Endothelial cell (in vitro differentiated cells): ENCODE results near the gene TMEM139. TPM values are rescaled to one million over a fixed set of nuclear protein-coding genes. Genes with fewer than 3 reads are reported as not detected.

Experiments used
- DNase-seq: peaks from one replicate; pipeline ENCODE4 v3.0.0; 2021; ENCODE audit warnings: low spot score
- H3K27ac Mint-ChIP-seq: one replicate; pipeline ENCODE4 v1.8.0; 2021; ENCODE audit warnings: mixed read lengths, inconsistent platforms; ENCODE audit not compliant: unreplicated experiment
- H3K27me3 Mint-ChIP-seq: one replicate; pipeline ENCODE4 v1.8.0; 2021; ENCODE audit warnings: mild to moderate bottlenecking, moderate library complexity, mixed read lengths, inconsistent platforms; ENCODE audit not compliant: unreplicated experiment
- H3K36me3 Mint-ChIP-seq: one replicate; pipeline ENCODE4 v1.8.0; 2021; ENCODE audit warnings: mild to moderate bottlenecking, low read depth, mixed read lengths, inconsistent platforms; ENCODE audit not compliant: unreplicated experiment
- H3K4me1 Mint-ChIP-seq: one replicate; pipeline ENCODE4 v1.8.0; 2021; ENCODE audit warnings: mild to moderate bottlenecking, mixed read lengths, inconsistent platforms; ENCODE audit not compliant: unreplicated experiment
- H3K4me3 Mint-ChIP-seq: one replicate; pipeline ENCODE4 v1.8.0; 2021; ENCODE audit warnings: mild to moderate bottlenecking, mixed read lengths, inconsistent platforms; ENCODE audit not compliant: unreplicated experiment
- H3K9me3 Mint-ChIP-seq: one replicate; pipeline ENCODE4 v1.8.0; 2021; ENCODE audit warnings: mixed read lengths, inconsistent platforms; ENCODE audit not compliant: unreplicated experiment
- CTCF ChIP-seq: fragments of 200-600 bp; sonication (generic); IDR thresholded peaks from one replicate; pipeline ENCODE4 v1.5.0; 2021; ENCODE audit warnings: antibody characterized with exemption; ENCODE audit not compliant: unreplicated experiment
- long read RNA-seq: library from polyadenylated mRNA; unstranded; transcript quantifications from one replicate; pipeline ENCODE4 v2.0.0, GENCODE V29; 2020; ENCODE audit not compliant: unreplicated experiment
- total RNA-seq: library from RNA; stranded (reverse); fragmentation: NEBNext Ultra II Directional; extraction: Animal tissue kit (Norgen Biotek cat#: 25700); gene quantifications from one replicate; pipeline ENCODE4 v1.2.1, GENCODE V29; 2021; ENCODE audit not compliant: unreplicated experiment

Gene TMEM139
- total RNA-seq: 0.23 TPM
- long read RNA-seq: 0 reads

GRCh38 chr7:143284591-143285469 lies at the start of gene TMEM139:
TSS of gene TMEM139 (plus strand) at chr7:143284958. CDS start at chr7:143285958, 1,000 bp downstream.
- Mint-ChIP-seq H3K4me1 (peaks cover 50% of the 10 kb centered on the region), H3K4me3 (peak within 1 kb of the TSS; percentile 75), H3K9me3 (peaks cover 4% of the 10 kb centered on the region), H3K27me3 (peaks cover 22% of the 10 kb centered on the region), H3K36me3 (peaks cover 11% of the 10 kb centered on the region), H3K27ac (peak within 1 kb of the TSS; percentile 90)
- DNase-seq: no peak
- TF ChIP-seq CTCF: no peak

GRCh38 chr7:143235561-143235960 lies 49.2 kb upstream of the TMEM139 start:
- no peak for TF ChIP-seq CTCF
- no peaks in the 10 kb centered on the region for H3K36me3 Mint-ChIP-seq
- DNase-seq: no peak
- no peaks in the 10 kb centered on the region for H3K9me3 Mint-ChIP-seq
- no peaks in the 10 kb centered on the region for H3K4me1 Mint-ChIP-seq
- no peak overlapping the region for H3K27ac Mint-ChIP-seq
- no peak overlapping the region for H3K4me3 Mint-ChIP-seq
- H3K27me3 Mint-ChIP-seq: peaks cover 1% of the 10 kb centered on the region

GRCh38 chr7:143236408-143236990 lies 48.3 kb upstream of the TMEM139 start:
- DNase-seq: no peak
- Mint-ChIP-seq H3K4me1 (no peaks in the 10 kb centered on the region), H3K4me3 (no peak overlapping the region), H3K36me3 (no peaks in the 10 kb centered on the region), H3K27me3 (peaks cover 1% of the 10 kb centered on the region), H3K27ac (no peak overlapping the region), H3K9me3 (no peaks in the 10 kb centered on the region)
- TF ChIP-seq CTCF: no peak

DNA sequence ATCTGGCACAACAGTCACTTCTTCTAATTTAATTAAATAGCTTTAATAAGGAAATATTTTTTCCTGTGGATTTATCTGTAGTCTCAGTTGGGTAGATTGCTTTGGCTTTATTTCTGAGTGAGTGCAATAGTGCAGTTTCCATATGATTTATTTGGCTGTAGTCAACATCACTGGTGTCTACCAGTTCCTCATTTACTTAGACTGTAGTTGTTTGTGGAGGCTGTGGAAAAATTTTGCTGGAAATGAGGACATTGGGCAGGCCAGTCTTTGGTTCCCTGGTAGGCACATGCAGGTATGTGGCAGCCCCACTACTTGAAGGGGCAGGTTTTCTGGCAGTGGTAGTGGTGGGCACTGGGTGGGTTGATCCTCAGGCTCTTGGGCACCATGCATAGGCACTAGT lies 47.4 kb upstream of the TMEM139 start:
- Mint-ChIP-seq H3K27me3 (peaks cover 1% of the 10 kb centered on the region), H3K36me3 (no peaks in the 10 kb centered on the region), H3K27ac (no peak overlapping the region), H3K9me3 (no peaks in the 10 kb centered on the region), H3K4me1 (no peaks in the 10 kb centered on the region), H3K4me3 (no peak overlapping the region)
- no peak for DNase-seq
- no peak for TF ChIP-seq CTCF
